Measurements from ENCODE around the gene CCDC102A.
"Not testable (repeated sequence)": the region's sequence is repeated elsewhere in the genome, so short reads cannot be mapped to it uniquely, and the experiment has no call there.

The CCDC102A gene

DNA sequence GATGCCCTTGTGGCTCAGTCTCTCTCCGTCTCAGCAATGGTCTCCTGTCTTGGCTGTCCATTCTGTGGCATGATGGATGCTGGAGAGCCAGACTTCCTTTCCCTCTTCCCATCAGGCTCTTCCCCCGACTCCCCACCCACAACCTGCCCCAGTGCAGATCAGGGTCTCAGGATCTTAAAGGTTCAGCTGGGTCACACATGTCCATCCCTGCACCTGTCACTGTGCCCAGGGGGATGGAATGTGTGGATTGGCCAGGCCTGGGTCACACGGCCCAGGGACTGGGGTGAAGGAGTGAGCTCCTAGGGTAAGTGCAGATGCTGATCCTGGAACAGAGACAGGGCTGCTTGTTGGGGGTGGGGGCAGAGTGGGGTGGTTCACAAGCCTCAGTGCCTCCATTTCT, 29.1 kb upstream of the CCDC102A start:
- no peak for DNase-seq (ENCODE audit: low read depth in 2 of 2)

DNA sequence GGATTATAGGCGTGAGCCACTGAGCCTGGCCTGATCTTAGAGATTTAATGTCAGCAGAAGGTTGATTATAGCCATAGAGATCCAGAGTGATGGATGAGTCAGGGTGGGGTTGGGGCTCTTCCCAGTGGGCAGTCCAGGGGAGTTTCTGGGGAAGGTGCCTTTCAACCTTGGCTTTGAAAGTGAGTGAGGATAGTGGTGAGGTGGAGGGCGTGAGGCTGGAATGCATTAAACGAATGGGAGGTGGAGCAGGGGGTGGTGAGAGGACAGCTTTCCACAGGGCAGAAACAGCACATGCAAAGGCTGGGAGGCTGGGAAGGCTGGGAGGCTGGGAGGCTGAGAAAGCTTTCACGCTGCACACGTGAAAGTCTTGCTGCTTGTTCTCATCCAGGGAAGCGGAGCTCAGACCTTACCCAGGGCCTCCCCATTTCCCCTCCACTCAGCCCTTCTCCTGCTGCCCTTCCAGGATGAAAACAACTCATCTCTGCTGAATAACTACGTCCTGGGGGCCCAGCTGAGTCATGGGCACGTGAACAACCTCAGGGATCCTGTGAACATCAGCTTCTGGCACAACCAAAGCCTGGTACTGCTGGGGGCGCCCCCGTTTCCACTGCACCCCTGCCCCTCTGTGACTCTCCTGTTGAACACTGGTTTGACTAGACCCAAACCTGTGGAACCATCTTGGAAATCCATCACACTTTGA, 28.4 kb upstream of the CCDC102A start:
- no peak for DNase-seq (ENCODE audit: low read depth in 2 of 2)

DNA sequence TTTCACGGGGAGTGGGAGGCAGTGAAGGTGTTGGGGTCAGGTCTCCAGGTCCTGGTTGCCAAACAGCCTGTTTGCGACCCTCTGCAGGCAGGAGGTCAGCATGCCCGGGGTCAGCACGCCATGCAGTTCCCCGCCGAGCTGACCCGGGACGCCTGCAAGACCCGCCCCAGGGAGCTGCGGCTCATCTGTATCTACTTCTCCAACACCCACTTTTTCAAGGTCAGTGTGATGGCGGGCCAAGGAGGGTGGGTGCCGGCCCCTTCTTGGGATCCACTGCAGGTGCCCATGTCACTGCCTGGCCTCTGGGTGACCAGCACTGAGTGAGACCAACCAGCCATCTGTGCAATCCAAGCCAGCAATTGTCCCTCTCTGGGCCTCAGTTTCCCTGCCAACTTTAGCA, 27.4 kb upstream of the CCDC102A start:
- no peak for DNase-seq (ENCODE audit: low read depth in 2 of 2)

DNA sequence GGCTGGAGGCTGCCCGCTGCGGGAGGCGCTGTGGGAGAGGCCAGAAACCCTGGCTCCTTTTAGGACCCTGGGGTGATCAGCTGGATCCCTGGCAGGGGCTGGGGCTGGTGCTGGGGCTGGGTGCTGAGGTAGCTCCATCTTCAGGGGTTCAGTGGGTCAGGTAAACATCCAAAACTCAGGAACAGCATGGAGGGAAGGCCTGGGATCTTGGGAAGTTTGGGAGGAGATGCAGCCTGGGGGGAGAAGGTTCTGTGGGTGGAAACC, 27.0 kb upstream of the CCDC102A start:
- DNase-seq (ENCODE audit: low read depth in 2 of 2) = no peak

DNA sequence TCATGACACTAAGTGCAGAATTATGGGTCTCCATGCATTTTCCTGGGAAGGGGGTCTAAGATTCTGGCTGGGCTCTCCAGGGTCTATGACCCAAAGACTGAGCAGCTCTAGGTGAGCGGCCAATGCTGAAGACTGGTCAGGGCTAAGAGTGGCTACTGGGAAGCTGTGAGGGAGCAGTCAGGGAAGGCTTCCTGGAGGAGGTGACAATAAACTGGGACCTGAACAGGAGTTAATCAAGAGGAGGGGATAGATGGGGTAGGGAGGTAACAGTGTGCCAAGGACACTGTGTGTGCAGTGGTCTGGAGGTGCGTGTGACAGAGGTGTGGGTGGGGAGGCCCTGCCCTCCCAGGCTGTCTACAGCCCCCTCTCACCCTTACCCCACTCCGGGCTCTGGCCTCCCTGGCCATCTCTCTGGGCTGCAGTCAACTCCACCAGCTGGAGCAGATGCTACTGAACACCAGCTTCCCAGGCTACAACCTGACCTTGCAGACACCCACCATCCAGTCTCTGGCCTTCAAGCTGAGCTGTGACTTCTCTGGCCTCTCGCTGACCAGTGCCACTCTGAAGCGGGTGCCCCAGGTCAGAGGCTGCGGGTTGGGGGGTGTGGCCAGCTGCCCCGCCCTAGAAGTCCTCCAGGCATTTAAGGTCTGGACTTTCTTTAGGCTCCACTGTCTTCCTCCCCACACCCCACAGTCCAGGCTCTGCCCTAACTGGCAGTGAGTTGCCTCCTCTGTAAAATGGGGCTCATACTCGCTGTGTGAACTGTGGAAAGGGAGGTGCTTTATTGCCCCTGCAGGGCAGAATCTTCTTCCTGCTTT, 26.5 kb upstream of the CCDC102A start:
- no peak for DNase-seq (ENCODE audit: low read depth in 2 of 2)

DNA sequence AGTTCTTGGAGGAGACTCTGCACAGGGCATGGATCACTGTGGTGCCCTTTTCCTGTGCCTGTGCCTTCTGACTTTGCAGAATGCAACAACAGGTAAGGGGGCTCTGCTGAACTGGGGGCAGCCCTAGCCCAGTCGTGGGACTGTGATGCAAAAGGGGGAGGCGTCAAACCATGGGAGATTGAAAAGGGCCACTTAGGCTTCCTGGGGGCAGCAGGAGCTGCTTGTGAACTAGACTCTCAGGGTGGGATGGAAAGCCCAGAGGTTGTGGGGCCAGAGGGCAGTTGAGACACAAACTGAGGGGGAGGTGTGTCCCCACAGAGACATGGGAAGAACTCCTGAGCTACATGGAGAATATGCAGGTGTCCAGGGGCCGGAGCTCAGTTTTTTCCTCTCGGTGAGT, 25.7 kb upstream of the CCDC102A start:
- no peak for DNase-seq (ENCODE audit: low read depth in 2 of 2)

DNA sequence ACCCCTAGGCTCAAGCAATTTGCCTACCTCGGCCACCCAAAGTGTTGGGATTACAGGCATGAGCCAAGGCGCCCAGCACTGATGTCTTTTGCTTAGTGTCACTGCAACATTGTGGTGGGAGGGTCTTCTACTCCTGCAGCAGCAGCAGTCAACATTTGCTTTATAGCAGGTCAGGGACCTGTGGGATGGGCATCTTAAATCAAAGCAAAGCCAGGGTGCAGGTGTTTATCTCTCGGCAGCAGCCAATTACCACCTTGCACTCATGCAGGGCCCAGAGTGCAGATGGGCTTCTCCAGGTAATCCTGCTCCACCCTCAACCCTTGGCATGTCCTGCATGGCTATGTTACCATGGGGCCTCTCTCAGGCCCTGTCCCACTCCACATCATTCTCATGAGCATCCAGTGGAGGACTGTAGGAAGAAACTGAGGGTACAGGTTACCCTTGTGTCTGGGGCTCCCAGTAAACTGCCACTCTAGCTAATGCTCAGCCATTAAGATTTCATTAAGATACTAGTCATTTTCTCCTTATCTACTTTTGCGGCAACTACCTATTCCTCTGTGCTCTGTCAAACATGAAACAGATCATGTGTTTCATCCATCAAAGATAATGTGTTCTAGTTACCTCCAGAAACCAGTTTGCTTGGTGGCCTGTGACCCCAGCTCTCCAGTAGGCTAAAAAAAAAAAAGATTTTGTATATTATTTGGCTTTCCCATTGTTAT, 22.9 kb upstream of the CCDC102A start:
- no peak for DNase-seq (ENCODE audit: low read depth in 2 of 2)

DNA sequence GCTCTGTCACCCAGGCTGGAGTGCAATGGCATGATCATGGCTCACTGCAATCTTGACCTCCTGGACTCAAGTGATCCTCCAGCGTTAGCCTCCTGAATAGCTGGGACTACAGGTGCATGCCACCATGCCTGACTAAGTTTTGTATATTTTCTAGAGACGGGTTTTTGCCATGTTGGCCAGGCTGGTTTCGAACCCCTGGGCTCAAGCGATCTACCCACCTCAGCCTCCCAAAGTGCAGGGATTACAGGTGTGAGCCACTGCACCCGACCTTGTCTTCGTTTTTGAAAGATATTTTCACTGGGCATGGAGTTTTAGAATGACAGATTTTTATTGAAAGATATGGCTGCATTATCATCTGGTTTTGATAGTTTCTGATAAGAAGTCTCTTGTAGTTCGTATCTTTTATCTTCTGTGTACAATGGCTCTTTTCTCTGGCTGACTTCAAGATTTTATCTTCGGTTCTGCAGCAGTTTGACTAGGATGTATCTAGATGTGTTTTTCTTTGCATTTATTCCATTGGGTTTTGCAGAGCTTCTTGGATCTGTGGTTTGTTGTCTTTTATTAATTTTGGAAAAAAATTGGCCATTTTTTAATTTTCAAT, 20.7 kb upstream of the CCDC102A start:
- no peak for DNase-seq (ENCODE audit: low read depth in 2 of 2)

DNA sequence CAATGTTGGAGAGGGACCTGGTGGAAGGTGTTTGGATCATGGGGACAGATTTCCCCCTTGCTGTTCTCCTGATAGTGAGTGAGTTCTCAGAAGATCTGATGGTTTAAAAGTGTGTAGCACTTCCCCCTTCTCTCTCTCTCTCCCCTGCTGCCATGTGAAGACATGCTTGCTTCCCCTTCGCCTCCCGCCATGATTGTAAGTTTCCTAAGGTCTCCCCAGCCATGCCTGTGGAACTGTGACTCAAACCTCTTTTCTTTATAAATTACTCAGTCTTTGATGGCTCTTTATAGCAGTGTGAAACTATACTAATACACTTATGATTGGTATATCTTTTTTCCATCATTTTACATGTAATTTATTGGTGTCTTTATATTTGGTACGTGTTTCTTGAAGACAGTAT, 19.5 kb upstream of the CCDC102A start:
- DNase-seq (ENCODE audit: low read depth in 2 of 2) = no peak

DNA sequence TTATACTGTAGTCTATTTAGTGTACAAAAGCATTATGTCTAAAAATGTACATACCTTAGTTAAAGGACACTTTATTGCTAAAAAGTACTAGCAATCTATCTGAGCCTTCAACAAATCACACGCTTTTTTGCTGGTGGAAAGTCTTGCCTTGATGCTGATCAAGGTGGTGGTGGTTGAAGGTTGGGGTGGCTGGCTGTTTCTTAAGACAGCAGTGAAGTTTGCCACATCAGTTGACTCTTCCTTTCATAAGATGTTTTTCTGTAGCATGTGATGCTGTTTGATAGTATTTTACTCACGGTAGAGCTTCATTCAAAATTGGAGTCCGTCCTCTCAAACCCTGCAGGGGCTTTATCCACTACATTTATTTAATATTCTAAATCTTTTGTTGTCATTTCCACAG, 14.7 kb upstream of the CCDC102A start:
- DNase-seq (ENCODE audit: low read depth in 2 of 2) = no peak

DNA sequence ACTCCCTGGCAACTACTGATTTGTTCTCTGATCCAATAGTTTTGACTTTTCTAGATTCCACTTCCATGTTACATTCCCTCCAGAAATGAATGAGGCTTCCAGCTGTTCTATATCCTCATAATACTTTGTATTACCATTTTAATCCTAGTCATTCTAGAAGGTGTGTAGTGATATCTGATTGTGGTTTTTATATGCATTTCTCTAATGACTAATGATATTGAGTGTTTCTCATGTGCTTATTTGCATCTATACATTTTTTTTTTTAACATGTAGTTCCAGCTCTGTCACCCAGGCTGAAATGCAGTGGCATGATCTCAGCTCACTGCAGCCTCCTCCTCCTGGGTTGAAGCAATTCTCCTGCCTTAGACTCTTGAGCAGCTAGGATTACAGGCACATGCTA, 13.4 kb upstream of the CCDC102A start:
- DNase-seq (ENCODE audit: low read depth in 2 of 2) = no peak

DNA sequence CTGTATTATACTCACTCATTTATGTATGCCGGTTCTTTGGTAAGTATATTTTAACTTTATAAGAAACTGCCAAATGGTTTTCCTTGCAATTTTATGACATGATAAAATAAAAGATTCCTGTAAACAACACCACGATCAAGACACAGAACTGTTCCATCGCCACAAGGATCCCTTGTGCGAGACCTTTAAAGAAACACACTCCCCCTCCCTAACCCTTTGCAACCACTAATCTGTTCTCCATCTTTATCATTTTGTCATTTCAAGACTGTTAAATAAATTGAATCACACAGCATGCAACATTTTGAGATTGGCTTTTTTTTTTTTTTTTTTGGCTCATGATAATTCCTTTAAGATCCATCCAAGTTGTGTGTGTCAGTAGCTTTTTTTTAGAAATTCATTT, 12.0 kb upstream of the CCDC102A start:
- DNase-seq (ENCODE audit: low read depth in 2 of 2) = no peak

DNA sequence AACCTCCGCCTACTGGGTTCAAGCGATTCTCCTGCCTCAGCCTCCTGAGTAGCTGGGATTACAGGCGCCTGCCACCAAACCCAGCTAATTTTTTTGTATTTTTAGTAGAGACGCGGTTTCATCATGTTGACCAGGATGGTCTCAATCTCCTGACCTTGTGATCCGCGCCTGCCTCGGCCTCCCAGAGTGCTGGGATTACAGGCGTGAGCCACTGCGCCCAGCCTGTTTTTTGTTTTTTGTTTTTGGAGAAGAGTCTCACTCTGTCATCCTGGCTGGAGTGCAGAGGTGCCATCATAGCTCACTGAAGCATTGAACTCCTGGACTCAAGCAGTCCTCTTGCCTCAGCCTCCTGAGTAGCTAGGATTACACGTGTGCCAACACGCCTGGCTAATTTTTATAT, 11.2 kb upstream of the CCDC102A start:
- not testable (repeated sequence) for DNase-seq (ENCODE audit: low read depth in 2 of 2)

DNA sequence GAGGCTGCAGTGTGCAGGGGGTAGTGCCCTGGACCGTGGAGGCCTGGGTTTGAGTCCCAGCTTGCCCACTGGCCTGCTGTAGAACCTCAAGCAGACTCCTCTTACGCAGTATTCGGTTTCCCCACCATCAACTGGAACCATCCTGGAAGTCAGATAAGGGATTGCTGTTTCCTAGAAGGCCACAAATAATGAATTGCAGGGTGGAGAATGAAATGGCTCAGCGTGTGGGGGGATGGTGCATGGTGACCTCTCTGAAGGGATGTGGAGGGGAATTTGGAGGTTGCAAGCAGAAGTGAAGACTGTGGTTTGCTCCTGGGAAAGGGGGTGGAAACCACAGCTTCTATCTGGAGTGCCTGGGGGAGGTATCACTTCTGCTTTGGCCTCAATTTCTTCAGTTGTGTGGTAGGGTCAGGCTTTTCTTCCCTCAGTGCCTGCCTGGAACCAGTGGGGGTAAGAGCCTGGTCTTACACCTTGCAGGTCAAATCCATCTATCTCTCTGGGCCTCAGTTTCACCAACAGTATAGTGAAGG, 7.8 kb upstream of the CCDC102A start:
- no peak for DNase-seq (ENCODE audit: low read depth in 2 of 2)

DNA sequence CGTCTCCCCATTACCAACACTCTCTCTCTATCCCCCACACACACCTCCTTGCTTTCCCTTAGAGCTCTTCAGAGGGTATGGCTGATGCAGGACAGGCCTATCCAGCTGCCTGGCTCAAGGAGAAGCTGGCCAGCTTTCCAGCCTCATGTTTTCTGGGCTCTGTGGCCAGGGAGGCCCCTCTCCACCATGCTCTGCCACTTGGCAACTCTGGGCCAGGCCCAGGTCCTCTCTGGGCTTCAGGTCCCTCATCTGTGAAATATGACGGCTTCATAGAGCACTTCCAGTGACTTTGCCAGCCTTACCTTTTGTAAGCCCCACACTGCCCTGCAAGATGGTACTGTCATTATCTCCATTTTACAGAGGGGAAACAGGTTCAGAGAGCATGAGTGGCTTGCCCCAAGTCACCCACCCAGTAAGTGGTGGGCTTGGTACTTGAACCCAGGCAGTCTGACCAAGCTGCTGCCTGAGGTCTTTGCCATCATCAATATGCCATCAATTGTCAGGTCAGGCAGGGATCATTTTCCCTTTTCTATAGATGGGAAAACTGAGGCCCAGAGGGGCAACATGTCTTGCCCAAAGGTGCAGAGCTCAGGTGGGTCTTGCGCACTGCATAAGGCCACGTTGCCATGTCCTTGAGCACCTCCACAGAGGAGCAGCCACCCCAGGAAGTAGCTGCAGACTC, 5.5 kb upstream of the CCDC102A start:
- no peak for DNase-seq (ENCODE audit: low read depth in 2 of 2)

DNA sequence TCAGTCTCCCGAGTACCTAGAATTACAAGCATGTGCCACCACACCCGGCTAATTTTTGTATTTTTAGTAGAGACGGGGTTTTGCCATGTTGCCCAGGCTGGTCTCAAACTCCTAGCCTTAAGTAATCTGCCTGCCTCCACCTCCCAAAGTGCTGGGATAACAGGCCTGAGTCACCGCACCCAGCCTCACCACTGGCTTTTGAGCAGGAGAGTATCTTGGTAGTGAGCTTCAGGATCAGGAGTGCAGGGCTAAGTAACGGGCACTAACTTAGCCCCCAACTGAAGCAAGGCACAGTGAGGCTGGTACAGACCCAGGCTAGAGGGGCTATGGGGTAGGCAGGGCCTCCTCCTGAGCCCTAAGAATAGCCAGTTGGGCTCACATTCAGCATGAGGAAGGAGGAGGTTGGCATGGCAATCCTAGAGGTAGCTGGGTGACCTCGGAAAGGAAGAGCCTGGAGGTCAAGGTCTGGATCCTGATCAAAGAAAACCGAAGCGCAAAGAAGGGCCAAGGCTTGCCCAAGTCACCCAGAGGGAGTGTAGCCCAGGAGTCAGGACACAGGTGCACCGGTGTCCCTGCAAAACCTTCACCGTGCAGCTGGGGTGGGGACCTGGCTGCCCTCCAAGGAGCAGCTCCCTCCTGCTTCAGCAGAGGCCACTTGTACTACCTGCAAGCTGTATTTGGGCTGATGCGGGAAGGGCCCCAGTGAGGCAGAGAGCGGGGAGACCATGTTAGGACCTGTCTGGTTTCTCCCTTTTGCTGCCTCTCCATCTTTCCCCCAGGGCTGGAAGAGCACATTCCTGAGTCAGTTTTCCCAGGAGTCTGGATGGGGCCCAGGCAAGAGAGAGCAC, 4.8 kb upstream of the CCDC102A start:
- DNase-seq (ENCODE audit: low read depth in 2 of 2) = no peak

DNA sequence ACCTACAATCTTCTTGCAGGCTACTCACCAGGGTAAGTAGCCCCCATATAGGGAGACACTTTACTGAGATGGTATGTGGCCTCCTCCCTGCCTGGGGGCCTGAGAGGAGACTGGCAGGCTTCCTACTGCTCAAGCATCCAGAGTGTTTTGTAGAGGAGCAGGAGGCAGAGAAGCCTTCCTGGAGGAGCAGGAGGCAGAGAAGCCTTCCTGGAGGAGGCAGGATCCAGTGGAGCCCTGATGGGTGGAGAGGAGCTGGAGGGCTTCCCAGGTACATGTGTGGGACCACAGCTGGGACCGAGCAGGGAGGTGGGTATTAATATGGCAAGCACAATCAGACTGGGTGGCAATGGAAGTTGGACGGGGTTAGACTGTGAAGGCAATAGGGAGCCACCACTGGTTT, 4.0 kb upstream of the CCDC102A start:
- no peak for DNase-seq (ENCODE audit: low read depth in 2 of 2)

DNA sequence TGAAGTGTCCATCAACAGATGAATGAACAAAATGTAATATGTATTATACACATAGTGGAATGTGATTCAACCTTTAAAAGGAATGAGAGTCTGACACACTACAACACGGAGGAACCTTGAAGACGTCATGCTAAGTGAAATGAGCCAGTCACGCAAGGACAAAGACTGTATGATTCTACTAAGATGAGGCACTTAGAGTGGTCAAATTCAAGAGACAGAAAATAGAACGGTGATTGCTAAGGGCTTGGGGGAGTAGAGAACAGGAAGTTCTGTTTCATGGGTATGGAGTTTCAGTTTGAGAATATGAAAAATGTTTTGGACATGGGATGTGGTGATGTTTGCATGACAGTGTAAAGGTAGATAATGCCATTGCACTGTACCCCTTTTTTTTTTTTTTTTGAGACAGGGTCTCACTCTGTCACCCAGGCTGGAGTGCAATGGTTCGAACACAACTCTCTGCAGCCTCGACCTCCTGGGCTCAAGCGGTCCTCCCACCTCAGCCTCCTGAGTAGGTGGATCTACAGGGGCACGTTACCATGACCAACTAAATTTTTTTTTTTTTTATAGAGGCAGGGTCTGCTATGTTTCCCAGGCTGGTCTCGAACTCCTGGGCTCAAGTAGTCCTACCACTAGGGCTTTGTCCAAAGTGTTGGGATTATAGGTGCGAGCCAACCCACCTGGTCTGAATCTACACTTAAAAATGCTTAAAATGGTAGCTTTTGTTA, 2.9 kb upstream of the CCDC102A start:
- DNase-seq (ENCODE audit: low read depth in 2 of 2) = no peak

DNA sequence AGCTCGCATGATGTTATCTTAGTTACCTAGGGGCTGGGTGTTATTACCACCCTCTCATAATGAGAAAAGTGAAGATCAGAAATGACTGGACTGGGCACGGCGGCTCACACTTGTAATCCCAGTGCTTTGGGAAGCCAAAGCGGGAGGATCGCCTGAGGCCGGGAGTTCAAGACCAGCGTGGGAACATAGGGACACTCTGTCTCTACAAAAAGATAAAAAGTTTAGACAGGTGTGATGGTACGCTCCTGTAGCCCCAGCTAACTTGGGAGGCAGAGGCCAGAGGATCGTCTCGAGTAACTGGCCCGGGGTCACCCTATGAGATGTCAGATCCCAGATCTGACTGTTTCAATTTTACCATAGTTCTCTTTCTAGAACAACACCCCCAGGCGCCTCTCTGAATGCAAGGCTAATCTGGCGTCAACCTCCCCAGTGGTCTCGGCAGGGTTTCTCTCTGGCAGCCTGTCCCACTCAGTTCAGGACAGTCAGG, 1.9 kb upstream of the CCDC102A start:
- no peak for DNase-seq (ENCODE audit: low read depth in 2 of 2)

DNA sequence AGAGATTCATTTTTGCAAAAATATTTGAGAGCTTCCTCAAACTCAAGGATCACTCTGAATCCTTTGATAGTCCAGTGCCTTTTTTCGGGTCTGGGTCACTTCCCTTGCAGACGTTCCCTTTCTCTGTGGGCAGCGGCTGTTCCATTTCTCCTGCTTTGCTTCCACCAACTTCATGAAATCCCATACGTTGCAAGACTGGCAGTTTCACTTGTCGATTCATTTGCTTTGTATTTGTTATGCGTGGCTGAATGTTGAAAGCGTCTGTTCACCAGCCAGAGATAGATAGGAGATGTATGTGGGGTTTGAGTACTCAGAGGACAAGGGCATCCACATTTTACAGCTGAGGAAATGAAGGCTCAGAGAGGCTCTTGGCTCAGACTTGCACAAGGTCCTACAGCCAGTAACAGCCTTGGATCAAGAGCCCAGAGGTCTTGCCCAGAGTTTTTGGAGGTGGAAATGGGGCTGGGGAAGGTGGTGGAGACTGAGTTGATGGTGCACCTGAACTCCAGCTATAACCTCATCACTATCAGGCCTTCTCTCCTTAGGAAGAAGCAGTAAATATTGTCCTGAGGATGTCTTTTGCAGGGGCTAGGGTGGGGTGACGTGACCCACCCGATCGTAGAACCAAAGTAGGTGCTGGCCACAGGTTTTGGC, 1.3 kb upstream of the CCDC102A start:
- DNase-seq (ENCODE audit: low read depth in 2 of 2) = no peak
